ENCODE measurements around the gene DYNC1I1.

- TF ChIP-seq CTCF (conservative IDR thresholded peaks at IDR 0.05) (no peak), ZFX (IDR thresholded peaks at IDR 0.05) (no peak)
Observed at GRCh38 chr7:95817866-95818640, 45.7 kb downstream of the DYNC1I1 start.
